Mesothelial cell of epicardium (in vitro differentiated cells): ENCODE measurements around the gene PLEKHH3. TPM values are rescaled to one million over a fixed set of nuclear protein-coding genes. Genes with fewer than 3 reads are reported as not detected.

Source experiments
- DNase-seq, 2 experiments: peaks; one replicate each; pipeline ENCODE4 v3.0.0; 2021; ENCODE audit warnings: low spot score in 2 of 2; ENCODE audit not compliant: unreplicated experiment in 2 of 2
- H3K27ac Mint-ChIP-seq: 2 replicates; pipeline ENCODE4 v1.8.0; 2021; ENCODE audit warnings: mixed read lengths
- H3K27me3 Mint-ChIP-seq: 2 replicates; pipeline ENCODE4 v1.8.0; 2021; ENCODE audit warnings: low read depth, mixed read lengths
- H3K36me3 Mint-ChIP-seq: 2 replicates; pipeline ENCODE4 v1.8.0; 2021; ENCODE audit warnings: mixed read lengths
- H3K4me1 Mint-ChIP-seq: 2 replicates; pipeline ENCODE4 v1.8.0; 2021; ENCODE audit warnings: mixed read lengths
- H3K4me3 Mint-ChIP-seq: 2 replicates; pipeline ENCODE4 v1.8.0; 2021; ENCODE audit warnings: mild to moderate bottlenecking, moderate library complexity, mixed read lengths
- H3K9me3 Mint-ChIP-seq: 2 replicates; pipeline ENCODE4 v1.8.0; 2021; ENCODE audit warnings: mixed read lengths
- total RNA-seq: library from RNA; stranded (reverse); gene quantifications from 3 replicates; pipeline ENCODE4 v1.2.1, GENCODE V29; 2021
- TF ChIP-seq, protein P1 (sequence below): fragments of 200-600 bp; sonication (generic); IDR thresholded peaks from one replicate; pipeline ENCODE4 v1.5.0; 2021; ENCODE audit warnings: antibody characterized with exemption; ENCODE audit not compliant: unreplicated experiment

Gene PLEKHH3
- total RNA-seq, 1 donor from 2014 or later = 35.9 TPM

DNA sequence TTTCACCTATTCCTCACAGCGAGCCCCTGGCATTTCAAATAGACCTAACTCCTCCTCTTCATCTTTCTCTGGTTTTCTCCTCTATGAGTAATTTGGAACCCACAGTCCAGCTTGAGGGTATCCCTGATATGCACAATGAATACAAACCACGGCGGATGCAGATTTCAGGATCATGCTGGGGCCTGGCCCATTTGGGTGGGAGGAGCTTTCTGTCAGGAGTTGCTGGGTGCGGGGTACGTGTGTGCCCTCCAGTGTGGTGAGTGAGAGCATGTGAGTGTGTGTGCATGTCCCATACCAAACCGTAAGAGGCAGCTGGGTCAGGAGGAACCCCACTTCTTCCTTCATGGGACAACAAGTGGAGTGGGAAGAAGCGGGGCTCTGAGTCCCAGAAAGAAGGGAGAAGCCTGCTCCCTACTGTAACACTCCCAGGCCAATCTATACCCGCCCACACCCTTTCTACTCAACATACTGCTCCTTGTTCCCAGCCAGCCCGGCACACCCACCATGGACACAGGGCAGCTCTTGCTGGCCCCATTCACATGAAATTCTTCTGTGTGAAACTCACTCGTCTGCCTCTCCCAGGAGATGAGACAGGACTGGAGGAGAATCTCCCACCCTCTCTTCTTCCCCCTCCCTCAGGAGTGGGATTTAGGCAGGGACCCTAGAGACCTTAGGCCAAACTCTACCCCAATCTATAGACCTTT is 23.9 kb upstream of the PLEKHH3 start:
- H3K27ac Mint-ChIP-seq = no peak overlapping the region
- H3K9me3 Mint-ChIP-seq = no peaks in the 10 kb centered on the region
- peaks cover 8% of the 10 kb centered on the region for H3K4me1 Mint-ChIP-seq
- H3K27me3 Mint-ChIP-seq = no peaks in the 10 kb centered on the region
- H3K36me3 Mint-ChIP-seq = peaks cover 25% of the 10 kb centered on the region
- no peak overlapping the region for H3K4me3 Mint-ChIP-seq
- DNase-seq = no peak
- TF ChIP-seq, protein P1, sequence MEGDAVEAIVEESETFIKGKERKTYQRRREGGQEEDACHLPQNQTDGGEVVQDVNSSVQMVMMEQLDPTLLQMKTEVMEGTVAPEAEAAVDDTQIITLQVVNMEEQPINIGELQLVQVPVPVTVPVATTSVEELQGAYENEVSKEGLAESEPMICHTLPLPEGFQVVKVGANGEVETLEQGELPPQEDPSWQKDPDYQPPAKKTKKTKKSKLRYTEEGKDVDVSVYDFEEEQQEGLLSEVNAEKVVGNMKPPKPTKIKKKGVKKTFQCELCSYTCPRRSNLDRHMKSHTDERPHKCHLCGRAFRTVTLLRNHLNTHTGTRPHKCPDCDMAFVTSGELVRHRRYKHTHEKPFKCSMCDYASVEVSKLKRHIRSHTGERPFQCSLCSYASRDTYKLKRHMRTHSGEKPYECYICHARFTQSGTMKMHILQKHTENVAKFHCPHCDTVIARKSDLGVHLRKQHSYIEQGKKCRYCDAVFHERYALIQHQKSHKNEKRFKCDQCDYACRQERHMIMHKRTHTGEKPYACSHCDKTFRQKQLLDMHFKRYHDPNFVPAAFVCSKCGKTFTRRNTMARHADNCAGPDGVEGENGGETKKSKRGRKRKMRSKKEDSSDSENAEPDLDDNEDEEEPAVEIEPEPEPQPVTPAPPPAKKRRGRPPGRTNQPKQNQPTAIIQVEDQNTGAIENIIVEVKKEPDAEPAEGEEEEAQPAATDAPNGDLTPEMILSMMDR = no peak

DNA sequence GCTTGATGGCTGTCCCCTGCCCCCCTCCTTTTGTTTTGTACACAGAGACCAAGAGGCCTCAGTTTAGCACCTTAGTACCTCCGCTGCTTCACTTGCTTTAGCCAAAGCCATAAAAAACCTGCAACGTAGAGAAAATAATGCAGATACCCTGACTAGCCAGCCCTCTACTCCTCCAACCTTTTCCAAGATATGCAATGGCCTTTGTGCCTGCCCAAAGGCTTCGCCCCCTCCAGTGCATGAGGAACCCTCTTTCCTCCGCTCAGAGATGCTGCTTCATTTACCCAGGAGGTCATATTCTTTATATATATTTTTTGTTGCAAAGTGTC is 22.6 kb upstream of the PLEKHH3 start:
- no peaks in the 10 kb centered on the region for H3K27me3 Mint-ChIP-seq
- no peak overlapping the region for H3K4me3 Mint-ChIP-seq
- H3K27ac Mint-ChIP-seq = peak overlapping the region; percentile 22

DNA sequence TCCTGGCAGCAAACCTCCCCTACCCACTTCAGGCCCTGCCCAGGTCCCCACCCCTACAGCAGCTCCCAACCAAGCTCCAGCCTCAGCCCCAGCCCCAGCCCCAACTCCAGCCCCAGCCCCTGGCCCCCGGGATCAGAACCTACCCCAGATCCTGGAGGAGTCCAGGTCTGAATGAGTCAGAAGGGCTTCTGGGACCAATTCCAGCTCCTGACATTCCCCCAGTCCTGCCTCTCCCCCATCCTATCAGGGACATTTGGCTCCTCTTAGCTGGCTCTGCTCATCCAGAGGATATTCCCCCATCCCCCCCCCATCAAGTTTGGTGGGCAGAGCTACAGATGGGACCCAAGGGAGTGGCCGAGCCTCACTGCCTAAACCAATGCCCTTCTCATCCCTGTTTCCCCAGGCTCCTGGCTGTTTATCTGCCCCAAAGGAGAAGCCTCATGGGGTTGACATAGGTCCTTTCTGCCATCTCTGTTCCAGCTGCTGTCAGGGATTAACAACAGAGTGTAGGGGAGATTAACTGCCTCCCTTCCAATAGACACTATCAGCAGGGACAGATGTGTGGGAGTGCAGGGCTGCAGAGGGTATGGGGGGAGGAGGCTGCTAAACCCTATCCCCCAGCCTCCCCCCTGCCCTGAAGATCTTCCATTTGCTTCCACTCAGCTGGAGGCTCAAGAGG is 22.1 kb upstream of the PLEKHH3 start:
- no peak for DNase-seq
- peak overlapping the region; percentile 22 for H3K27ac Mint-ChIP-seq
- H3K36me3 Mint-ChIP-seq = peaks cover 19% of the 10 kb centered on the region
- H3K4me3 Mint-ChIP-seq = no peak overlapping the region
- H3K9me3 Mint-ChIP-seq = no peaks in the 10 kb centered on the region
- H3K4me1 Mint-ChIP-seq = peaks cover 8% of the 10 kb centered on the region
- H3K27me3 Mint-ChIP-seq = no peaks in the 10 kb centered on the region
- TF ChIP-seq, protein P1 = no peak

More for the DNA sequence above, 22.6 kb upstream of the PLEKHH3 start:
- H3K4me1 Mint-ChIP-seq = peaks cover 8% of the 10 kb centered on the region
- peaks cover 21% of the 10 kb centered on the region for H3K36me3 Mint-ChIP-seq
- no peak for DNase-seq
- TF ChIP-seq, protein P1 = no peak
- no peaks in the 10 kb centered on the region for H3K9me3 Mint-ChIP-seq

DNA sequence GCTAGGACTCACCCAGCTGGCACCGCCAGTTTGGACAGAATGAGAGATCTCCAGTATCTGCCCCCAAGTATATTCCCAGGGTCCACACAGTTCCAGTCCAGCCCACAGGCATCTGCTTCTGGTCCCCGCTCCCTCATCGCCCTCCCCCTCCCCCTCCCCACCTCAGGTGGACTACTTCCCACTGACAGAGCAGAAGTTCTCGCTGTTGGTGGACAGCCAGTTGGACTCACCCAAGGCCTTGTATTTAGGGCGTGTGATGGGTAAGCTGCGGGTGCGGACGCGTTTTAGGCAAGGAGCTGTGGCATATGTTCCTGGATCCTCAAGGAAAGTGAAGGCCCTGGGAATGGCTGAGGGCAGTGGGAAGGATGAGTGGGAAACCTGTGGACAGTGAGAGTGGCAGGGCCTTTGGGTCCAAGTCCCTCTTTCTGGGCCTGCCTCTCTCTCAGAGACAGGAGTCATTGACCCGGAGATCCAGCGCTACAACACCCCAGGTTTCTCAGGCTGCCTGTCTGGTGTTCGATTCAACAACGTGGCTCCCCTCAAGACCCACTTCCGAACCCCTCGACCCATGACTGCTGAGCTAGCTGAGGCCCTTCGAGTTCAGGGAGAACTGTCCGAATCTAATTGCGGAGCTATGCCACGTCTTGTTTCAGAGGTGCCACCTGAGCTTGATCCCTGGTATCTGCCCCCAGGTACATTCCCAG is 20.5 kb upstream of the PLEKHH3 start:
- H3K4me3 Mint-ChIP-seq = no peak overlapping the region
- TF ChIP-seq, protein P1 = no peak
- peaks cover 8% of the 10 kb centered on the region for H3K4me1 Mint-ChIP-seq
- peaks cover 10% of the 10 kb centered on the region for H3K36me3 Mint-ChIP-seq
- no peak overlapping the region for H3K27ac Mint-ChIP-seq
- peak in 1 of 2 experiments; percentile 7 for DNase-seq
- H3K9me3 Mint-ChIP-seq = no peaks in the 10 kb centered on the region
- no peaks in the 10 kb centered on the region for H3K27me3 Mint-ChIP-seq

DNA sequence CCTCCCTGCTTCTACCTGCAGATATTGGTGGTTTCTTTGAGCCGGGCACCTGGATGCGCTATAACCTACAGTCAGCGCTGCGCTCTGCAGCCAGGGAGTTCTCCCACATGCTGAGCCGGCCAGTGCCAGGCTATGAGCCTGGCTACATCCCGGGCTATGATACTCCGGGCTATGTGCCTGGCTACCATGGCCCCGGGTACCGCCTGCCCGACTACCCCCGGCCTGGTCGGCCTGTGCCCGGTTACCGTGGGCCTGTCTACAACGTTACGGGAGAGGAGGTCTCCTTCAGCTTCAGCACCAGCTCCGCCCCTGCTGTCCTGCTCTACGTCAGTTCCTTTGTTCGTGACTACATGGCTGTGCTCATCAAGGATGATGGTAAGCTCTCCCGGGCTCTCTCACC is 18.7 kb upstream of the PLEKHH3 start:
- Mint-ChIP-seq H3K4me1 (peaks cover 8% of the 10 kb centered on the region), H3K27ac (no peak overlapping the region), H3K36me3 (peaks cover 10% of the 10 kb centered on the region), H3K9me3 (no peaks in the 10 kb centered on the region), H3K4me3 (no peak overlapping the region), H3K27me3 (no peaks in the 10 kb centered on the region)
- peak in 1 of 2 experiments; percentile 12 for DNase-seq
- TF ChIP-seq, protein P1 = no peak
